Stimulated activated CD4-positive, alpha-beta T cell treated with anti-CD3 and anti-CD28 coated beads, Interleukin-2, amount 100 ng/mL, for 48 hours (primary cell): ENCODE data around the gene ZNF75A.
"Not testable (repeated sequence)": the region's sequence is repeated elsewhere in the genome, so short reads cannot be mapped to it uniquely, and the experiment has no call there.

Source experiments
- DNase-seq, 2 donors: peaks; one replicate each; pipeline ENCODE4 v3.0.0-alpha.2; 2020

Gene ZNF75A

DNA sequence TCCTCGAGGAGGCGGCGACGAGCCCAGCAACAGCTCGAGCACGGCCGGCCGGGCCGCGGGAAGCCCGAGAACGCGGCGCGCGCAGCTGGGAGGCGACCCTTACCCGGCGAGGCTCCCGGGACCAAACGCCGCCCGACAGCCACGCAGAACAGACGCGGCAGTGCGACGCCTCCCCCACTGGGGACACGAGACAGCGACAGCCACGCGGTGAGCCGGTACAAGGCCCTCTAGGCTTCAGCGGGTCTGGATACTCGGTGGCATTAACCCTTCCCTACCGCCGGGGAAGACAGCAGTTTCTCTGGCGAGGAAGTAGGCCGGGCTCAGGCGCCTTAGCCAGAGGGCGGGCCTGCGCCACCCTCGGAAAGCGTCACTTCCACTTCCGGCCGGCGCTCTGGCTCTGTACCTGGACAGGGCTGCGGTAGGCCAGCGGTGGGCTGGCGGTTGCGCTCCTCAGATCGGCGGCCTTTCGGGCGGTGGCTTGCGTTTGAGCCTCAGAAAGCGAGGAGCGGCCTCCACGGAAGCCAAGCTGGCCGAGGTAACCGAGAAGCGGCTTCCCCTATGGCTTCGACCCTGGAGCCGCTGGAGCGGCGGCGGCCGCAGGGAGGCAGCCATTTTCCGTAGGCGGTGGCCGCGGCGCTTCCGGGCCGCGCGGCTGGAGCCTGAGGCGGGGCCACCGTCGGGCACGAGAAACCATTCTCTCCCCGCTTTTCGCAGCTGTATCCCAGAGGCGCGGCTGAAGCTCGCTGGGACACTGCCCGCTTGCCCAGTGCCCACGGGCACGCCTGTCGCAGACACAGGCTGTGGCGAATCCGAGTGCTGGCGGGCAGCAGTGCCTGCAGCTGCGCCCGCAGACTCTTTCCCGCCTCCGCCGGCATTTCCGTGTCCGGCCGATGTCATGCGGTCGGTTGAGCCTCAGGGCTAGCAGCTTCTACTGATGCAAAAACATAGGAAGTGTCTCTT lies at the start of gene ZNF75A, which contains the start of gene TIGD7:
TSS of gene ZNF75A (plus strand) at position 389 of the 960 bp plus-strand sequence. CDS start 2,932 bp downstream, outside the sequence.
TSS of gene TIGD7 (minus strand) at position 322 of the 960 bp plus-strand sequence. CDS start 4,816 bp downstream, outside the sequence.
- DNase-seq: peak; percentile 70 to 73

DNA sequence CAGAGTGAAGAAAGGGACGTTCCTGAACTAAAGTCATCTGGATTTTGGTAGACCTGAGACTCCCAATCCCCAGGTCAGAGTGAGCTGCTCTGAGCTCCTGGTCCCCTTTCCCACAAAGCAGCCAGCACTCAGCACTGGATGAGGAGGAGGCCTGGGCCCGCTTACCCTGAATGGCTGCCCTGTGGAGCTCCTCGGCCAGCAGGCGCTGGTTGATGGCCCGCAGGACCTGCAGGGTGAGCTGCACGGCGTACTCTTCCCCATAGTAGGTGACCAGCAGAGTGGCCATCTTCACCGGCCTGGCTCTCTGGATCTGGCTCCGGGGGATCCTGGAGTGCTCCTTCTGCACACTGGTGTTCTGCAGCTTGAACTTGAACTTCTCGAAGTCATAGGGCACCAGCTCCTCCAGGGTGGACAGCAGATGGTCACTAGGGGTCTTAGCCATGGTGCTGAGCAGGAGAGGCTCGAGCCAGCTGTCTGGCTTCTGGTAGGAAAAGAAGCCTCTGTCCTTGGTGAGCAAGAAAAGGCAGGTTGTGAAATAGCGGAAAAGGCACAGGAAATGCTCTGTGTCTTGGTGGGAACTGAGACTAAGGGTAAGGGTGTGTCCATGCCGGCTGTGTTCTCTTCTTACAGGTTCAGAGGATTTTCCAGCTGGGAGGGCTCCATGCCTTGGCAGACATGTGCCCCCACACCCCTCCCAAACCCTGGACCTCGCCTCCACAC lies 49.0 kb upstream of the ZNF75A start, which contains the start of gene MEFV:
TSS of gene MEFV (minus strand) at position 488 of the 720 bp plus-strand sequence. CDS start at position 442, 46 bp downstream.
- no peak for DNase-seq

- no peak for DNase-seq
These were observed 48.3 kb upstream of the ZNF75A start for GRCh38 chr16:3256866-3257465.

GRCh38 chr16:3259836-3260235 lies 45.5 kb upstream of the ZNF75A start:
- no peak for DNase-seq

DNA sequence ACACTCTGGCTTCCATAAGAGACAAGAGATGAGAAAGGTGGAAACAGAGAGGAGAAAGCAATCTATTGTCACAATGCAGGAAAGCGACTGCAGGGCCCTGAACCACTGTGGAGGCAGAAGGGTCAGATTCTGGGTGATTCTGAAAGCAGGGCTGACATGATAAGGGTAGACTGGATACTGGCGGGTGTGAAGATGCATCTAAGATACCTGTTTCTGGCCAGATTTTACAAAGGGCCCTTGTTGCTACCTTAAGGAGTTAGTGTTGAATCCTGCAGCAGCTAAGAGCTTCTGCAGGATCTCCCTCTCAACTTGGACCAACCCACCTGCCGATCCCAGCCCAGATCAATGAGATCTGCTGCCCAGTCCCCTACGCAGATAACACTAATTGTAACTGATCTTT lies 42.8 kb upstream of the ZNF75A start:
- no peak for DNase-seq

DNA sequence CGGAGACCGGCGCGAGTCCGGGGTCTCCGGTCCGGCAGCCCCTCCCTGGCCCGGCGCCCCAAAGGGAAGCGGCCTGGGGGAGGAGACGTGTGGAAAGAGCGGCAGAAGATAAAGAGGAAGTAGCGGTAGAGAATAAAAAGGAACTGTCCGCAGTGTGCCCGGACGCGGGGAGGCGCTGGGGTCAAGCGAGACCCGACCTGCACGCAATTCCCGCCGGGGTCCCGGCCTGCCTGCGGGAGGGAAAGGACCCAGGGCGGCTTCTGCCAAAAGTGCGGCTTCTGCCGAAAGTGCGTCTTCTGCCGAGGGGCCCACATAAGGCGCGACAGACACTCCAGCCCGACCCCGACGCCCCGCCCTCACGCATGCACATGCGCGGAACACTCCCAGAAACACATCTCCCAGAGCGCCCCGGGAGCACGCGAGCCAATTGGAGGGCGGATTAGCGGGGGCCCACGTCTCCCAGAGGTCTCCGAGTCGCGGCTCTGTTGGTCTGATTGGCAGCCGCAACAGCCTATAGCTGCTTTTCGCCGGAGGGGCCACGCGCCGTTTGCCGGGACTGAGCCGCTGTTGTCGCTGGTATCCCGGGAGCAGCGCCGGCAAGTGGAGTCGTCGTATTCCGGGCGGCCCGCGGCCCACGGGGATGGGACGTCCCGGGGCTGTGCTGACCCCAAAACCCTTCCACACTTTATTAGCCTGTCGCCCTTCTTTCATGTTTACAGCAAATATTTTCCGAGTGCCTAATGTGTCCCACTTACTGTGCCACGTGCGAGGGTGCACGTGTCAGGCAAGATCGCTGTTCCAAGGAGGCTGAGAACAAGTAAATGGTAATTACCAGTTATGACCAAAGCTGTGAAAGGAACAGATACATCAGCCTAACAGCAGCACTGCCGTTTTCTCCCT lies 40.9 kb upstream of the ZNF75A start:
- peak; percentile 87 to 97 for DNase-seq

DNA sequence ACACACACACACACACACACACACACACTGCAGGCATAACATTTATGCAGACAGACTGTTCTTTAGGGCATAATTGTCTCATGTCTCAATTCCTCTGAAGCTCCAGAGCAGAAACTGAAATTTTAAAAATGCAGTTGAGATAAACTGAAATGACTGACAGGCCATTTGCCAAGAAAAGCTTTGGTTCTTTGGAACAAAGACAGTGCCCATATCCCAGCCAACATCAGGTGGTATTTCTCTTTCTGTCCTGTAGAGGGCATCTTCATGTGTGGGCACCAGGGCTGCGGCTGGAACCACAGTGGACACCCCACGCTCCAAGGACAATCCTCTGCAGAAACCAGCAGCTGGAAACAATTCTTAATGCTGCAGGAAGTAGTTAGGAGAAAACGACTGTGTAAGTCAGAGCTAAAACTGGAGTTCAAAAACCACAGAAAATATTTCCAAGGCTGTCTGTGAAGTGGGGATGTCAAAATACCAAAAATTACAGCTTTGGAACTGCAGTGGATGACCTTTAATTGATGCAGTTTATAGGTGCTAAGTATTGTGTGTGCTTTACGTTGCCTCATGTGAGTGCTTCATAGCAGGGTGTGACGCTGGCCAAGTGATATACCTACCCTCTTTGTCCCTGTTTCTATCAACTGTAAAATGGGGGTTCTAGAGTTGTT lies 38.3 kb upstream of the ZNF75A start:
- no peak for DNase-seq

DNA sequence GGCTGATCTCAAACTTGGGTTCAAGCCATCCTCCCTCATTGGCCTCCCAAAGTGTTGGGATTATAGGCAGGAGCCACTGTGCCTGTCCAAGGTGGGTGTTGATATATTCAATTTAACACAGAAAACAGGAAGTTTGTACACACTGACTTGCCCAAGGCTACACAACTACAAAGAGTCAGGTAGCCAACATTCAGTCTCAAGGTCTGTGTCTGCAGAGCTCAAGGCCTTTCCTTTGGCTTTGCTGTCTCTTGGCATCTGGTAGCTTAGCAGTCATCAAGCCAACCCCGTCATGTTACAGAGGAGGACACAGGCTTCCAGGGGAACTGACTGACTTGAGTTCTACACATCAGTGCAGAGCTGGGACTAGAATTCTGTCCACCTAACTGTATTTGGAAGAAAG lies 37.0 kb upstream of the ZNF75A start:
- DNase-seq: no peak

- not testable (repeated sequence) for DNase-seq
These were observed 34.6 kb upstream of the ZNF75A start for GRCh38 chr16:3270718-3271117.

DNA sequence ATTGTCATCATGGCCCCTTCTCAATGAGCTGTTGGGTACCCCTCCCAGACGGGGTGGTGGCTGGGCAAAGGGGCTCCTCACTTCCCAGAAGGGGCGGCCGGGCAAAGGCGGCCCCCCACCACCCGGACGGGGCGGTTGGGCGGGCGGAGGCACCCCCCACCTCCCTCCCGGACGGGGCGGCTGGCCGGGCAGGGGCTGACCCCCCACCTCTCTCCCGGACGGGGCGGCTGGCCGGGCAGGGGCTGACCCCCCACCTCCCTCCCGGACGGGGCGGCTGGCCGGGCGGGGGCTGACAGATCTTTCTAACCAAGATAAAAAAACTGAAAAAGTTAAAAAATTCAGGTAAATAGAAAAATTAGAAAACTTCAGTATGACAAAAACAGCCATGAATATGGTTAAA lies 34.0 kb upstream of the ZNF75A start:
- DNase-seq: not testable (repeated sequence)

GRCh38 chr16:3274490-3274889 lies 30.8 kb upstream of the ZNF75A start:
- no peak for DNase-seq

DNA sequence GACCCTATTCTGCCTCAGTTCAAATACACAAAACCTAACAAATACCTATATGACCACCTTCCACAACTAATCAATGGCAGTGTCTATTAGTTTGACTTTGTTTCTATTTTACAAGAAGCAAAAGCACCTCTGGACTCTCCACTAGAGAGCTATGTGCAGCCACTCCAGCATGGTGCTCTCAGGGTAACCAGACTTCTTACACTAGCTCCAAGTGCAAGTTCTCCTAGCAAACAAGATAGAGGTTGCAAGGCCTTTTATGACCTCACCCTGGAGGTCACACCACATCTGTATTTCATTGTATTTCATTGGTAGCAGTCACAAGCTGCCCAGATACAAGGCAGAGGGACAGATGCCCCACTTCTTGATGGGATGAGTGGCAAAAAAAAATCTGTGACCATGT lies 30.4 kb upstream of the ZNF75A start:
- DNase-seq: no peak

- no peak for DNase-seq
These were observed 28.6 kb upstream of the ZNF75A start for GRCh38 chr16:3276679-3277078.

DNA sequence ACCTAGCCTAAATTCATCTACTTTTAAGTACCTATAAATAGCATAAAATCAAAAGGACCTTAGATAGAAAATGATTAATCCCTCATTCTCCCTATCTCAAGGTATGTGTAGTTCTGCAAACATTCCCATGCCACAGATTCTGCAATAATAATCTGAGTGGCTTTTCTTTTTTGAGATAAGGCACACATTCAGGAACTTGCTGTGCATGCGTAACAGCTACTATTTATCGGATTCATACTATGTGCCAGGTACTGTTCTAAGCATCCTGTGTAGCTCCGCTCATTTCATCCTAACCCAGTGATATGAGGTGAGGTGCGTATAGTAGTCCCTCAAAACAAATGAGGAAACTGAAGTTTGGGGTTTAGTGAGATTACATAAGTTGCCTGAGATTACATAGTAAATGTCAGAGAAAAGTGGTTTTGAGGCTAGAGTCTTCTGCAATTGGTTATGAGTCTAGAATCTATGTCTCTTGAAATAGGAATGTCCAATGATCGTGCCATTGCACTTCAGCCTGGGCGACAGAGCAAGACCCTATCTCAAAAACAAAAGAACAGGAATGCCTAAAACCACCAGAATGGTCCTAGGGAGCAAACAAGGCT lies 24.0 kb upstream of the ZNF75A start:
- no peak for DNase-seq

GRCh38 chr16:3282103-3282729 lies 23.1 kb upstream of the ZNF75A start:
- DNase-seq: no peak

DNA sequence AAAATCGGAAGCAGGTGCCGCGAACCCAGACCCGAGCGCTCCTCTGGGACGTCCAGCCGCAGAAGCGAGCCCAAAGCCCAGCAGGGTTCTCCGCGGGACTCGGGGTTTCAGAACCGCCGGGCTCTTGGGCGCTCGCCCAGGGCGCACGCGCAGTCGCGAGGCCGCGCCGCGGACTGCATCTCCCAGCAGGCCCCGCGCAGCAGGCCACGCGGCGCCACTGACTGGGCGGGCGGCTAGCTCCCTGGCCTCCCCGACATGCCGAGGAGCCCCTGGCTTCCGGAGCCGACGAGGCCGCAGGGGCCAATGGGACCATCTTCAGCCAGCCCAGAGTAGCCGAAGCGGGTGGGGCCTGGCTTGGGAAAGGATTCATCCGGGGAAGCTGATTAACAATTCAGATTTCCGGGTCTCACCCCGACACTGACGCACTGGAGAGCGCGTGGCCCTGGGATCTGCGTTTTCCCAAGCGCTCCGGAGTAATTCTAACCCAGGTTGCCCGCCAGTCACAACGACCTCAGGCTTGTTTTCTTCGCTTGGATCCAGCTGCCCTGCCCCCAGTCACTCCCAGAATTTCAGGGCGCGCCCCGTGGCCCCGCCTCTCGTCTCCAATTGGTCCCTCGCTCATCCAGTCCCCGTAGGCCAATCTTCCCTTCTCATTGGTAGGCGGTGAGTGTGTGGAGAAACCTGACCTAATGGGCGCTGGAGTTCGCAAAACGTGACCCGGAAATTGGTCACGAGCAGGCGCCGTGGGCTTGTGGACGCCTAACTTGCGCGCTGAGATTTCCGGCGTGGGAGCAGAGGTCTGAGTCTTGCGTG lies 22.4 kb upstream of the ZNF75A start, which contains the start of gene ZNF263:
TSS of gene ZNF263 (plus strand) at position 762 of the 813 bp plus-strand sequence. CDS start 328 bp downstream, outside the sequence.
- peak; percentile 84 to 89 for DNase-seq

- DNase-seq: no peak
These were observed 21.5 kb upstream of the ZNF75A start for GRCh38 chr16:3283543-3284447.

- no peak for DNase-seq
These were observed 20.2 kb upstream of the ZNF75A start for GRCh38 chr16:3285131-3285530.
